HG03159 (cell line): Measurements from ENCODE around the gene TPX2.
A peak's percentile ranks its signal among the peaks of the same experiment; 100 is the strongest.

Source experiments
- ATAC-seq: cut with Tn5 transposase; IDR thresholded peaks from one replicate; pipeline ENCODE4 v1.9.1; 2021; ENCODE audit warnings: mild to moderate bottlenecking, moderate library complexity; ENCODE audit not compliant: unreplicated experiment

TPX2 gene

DNA sequence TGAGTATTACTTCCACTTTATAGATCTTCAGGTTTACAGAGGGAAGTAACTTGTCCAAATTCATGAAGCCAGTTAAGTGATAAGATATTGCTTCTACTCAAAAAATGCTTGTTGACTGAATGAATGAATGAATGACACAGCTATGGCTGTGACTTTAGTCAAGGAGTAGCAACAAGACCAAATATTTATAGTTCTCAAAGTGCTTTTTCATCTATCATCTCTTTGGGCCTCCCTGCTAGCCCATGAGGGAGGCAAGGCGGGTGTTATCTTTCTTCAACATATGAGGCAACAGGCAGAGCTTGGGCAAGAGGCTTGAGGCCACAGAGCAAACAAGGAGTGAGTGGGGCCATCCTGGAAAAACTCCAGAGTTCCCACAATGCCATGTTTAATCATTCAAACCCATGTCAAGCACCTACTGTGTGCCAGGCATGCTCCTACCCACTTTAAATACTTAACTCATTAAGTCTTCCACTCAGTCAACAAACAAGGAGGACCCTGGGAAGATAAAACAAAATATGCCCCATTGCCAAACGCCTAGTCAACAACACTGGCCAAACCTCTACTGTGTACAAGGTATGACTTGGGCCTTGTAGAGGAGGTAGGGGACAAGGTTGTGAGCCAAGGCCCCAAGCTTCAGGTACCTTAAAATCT is 32.4 kb upstream of the TPX2 start:
- ATAC-seq, result no peak

DNA sequence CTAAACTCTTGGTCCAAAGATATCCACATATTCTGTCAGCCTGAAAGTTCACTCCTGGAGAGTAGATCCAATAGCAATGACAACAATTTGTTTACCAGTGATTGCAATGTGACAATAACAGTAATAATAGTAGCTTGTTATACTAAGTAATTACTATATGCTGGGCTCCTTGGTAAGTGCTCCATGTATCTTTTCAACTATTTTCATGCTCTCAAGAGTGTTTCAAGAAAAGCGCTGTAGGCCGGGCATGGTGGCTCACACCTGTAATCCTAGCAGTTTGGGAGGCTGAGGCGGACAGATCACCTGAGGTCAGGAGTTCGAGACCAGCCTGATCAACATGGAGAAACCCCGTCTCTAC is 31.9 kb upstream of the TPX2 start:
- ATAC-seq, result no peak

GRCh38 chr20:31707994-31708735 is 30.9 kb upstream of the TPX2 start:
- no peak for ATAC-seq

DNA sequence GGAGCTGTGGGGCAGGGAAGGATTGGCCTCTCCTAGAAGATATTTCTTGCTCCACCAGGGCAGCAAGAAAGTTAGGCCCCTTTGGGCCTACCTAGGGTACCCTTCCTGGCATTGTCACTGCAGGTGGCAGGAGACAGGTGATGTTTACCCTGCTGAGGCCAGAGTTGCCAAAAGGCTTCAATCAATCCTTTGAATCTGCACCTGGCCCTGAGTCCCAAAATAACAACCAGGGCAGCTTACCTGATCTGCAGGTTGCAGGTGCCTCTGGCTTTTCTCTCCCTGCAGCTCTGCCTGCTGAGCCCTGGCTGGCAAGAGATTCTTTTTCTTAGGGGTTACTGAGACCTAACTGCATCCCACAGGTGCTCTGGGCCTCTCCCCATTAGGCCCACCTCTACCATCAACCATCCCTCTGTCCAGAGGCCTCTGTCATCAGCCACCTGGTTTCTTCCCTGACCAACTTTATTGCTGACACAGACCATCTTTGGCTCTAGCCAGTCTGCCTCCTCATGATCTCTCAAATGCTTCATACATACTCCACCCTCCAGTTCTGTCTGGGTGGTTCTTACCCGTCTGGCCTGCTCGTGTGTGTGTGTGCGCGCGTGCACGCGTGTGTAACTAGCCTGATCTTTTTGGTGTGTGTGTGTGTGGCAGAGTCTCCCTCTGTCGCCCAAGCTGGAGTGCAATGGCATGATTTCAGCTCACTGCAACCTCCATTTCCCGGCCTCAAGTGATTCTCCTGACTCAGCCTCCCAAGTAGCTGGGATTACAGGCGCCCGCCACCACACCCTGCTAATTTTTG is 30.2 kb upstream of the TPX2 start:
- ATAC-seq, result no peak

DNA sequence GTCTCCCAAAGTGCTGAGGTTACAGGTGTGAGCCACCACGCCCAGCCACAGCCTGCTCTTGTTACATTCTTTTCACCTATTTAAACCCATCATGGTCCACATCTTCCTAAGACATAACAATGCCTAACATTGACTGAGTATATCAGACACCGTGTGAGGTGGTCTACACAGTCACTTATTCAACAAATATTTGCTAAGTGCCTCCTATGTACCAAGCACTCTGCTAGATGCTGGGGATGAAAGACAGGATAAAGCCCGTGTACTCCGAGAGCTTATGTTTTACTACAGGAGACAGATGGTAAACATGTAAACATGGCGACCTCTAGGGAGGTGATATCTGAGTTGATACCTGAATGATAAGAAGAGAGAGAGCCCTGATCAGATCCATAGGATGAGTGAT is 29.2 kb upstream of the TPX2 start:
- no peak for ATAC-seq

GRCh38 chr20:31710423-31711108 is 28.5 kb upstream of the TPX2 start:
- no peak for ATAC-seq

DNA sequence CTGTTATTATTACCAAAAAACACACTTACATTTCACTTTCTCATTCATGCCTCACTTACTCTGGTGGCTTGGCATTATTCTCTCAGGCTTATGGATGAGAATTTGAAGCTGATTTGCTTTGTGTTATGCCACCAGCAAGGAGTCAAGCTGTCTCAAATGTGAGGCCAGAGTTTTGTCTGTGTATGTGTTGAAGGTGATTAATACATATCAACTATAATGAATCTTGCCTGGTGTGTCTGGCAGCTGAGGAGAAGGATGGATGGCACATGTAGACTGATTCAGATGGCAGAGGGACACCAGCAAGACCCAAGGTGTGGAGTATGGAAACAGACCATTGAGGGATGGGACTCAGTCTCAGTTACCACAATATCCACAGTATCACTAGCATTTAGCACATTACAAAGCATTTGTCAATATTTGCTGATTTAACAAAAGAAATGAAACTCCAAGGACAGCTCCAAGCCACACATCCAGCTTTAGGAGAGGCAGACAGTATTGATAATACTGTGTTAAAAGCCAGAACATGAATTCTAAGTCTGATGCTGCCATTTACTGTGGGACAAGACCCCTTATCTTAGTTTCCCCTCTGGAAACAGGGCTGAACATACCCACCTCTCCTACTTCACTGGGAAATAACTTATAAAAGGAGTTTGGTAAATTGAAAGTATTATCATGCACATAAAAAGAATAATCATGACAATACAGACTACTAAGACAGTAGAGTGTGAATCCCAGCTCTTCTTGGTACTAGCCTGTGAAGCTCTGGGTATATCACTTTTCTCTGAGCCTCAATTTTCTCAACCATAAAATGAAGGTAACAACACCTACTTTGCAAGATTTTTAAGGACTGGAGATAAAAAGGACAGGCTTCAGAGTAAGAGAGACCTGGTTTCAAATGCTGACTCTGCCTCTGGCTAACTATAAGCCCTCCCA is 27.6 kb upstream of the TPX2 start:
- no peak for ATAC-seq

DNA sequence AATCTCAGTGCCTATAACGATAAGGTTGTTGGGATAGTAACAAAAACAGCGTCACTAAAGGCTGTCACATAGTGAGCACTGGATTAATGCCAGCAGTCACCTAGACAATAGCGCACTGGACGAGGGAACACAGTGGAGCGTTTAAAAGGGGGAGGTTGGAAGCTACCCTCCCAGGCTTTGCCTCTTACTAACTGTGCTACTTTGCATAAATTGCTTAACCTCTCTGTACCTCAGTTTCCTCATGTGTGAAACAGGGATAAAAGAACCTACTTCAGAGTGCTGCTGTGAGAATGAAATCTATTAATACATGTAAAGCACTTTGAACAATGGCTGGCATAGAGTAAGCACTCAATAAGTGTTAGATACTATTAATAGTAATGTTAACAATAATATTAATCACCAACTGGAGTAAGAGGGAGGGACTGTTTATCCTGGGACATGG is 27.0 kb upstream of the TPX2 start:
- no peak for ATAC-seq

DNA sequence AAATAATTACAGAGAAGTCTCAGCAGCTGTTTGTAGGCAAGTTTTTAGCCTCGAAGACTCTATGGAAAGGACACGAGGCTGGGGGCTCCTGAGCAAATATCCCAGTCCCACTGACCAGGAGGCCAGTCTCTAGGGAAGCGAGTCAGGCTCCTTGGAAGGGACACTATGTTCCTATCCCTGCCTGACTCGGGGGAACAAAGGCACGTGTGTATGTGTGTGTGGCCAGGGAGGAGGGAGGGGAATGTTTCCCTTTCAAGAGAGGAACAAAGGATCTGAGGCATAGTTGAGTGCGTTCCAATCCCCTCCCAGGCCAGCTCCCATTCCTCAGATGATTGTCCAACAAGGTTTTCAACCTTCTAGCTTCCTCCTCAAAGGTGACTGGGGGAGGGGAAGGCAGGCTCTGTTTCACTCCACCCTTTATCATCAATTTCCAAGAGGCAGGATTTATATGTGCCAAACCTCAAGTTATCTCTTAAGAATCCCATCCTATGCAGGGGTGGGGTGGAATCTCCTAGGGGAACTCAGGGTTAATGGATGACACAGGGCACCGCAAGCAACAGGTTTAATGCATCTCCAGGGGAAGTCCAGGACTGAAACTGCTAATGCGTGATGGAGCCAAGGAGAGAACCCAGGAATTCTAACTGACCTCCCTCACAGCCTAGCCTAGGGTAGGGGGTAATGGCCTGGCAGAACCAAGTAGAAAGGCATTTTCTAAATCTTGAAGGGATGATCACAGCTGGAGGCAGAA is 26.4 kb upstream of the TPX2 start:
- ATAC-seq, result no peak

DNA sequence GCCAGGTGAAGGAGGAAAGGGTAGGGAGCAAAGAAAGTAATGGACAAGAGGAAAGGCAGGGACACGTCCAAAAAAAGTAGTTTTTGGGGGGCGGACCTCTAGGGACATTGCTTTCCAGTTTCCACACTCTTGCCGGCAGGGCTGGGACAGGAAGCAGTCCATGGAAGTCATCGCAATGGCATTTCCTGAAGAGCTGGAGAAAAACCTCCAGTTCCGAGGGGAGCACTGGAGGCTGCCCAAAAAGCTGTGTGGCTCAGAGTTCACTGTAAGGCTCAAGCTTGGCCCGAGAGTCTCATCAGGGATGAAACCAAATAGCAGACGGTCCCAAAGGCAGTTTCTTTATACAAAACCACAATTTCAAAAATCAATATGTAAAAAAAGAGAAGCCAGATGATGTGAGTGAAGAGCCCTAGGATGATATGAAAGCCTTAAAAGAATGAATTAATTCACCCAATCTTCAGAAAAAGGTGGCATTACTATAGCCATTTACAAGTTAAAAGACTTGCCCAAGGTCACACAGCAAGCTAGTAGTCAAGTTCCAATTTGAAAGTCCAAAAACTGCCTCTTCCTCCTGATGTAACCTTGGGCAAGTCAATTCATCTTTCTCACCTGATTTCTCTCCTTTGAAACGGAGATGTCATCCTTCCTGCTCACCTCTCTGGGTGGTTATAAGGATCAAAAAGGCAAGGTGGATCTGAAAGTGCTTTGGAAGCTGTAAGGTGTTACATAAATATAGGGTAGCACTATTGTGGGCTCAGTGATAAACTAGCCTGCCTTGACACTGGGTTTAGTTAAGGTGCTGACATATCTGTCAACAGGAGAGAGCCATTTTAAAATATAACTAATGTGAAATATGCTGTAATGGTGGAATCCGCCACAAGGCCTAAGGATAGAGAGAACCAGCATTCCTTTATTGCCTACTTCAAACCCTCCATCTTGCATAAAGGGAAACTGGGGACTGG is 25.5 kb upstream of the TPX2 start:
- no peak for ATAC-seq

DNA sequence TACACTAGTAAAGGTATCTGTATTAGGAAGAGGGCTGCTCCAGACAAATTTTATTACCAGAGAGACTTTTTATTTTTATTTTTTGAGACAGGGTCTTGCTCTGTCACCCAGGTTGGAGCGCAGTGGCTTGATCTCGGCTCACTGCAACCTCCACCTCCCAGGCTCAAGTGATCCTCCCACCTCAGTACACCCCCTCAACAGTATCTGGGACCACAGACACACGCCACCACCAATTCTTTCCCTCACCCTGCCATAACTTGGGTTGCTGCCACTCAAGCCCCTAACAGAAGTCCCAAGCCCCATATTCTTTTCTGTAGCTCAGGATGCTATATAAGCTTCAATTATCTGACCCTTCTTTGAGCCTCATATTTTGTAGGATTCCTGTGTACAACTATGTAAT is 23.3 kb upstream of the TPX2 start:
- no peak for ATAC-seq

- no peak for ATAC-seq
Observed at GRCh38 chr20:31716351-31716750, 22.7 kb upstream of the TPX2 start.

DNA sequence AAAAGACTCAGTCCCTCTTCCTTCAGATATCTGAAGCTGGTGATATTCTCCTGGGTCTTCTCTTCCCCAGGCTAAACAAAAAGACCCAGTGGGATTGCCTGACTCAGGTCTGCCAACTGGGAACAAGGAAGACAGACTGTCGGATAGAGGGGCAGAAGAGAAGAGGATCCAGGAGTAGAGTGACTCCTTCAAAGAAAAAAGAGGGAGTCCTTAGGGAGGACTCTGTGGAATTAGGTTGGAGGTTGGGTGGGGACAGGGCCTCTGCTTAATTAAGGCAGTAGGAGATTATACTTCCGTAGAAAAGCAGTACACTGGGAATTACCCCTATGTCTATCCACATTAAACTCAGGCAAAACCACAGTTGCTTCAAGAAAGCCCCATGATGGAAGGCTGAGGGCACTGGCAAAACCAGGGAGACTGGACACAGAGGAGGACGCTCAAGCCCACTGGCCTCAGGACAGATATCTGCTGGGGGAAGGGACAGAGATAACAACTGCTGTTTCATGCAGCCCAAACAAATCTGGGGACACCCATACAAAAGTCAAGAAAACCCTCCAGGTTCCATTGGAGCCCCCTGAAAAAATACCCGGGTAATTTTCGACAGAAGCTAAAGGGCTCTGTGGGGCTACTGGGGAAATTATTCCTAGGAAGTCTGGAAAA is 22.1 kb upstream of the TPX2 start:
- peak; percentile 7 for ATAC-seq

DNA sequence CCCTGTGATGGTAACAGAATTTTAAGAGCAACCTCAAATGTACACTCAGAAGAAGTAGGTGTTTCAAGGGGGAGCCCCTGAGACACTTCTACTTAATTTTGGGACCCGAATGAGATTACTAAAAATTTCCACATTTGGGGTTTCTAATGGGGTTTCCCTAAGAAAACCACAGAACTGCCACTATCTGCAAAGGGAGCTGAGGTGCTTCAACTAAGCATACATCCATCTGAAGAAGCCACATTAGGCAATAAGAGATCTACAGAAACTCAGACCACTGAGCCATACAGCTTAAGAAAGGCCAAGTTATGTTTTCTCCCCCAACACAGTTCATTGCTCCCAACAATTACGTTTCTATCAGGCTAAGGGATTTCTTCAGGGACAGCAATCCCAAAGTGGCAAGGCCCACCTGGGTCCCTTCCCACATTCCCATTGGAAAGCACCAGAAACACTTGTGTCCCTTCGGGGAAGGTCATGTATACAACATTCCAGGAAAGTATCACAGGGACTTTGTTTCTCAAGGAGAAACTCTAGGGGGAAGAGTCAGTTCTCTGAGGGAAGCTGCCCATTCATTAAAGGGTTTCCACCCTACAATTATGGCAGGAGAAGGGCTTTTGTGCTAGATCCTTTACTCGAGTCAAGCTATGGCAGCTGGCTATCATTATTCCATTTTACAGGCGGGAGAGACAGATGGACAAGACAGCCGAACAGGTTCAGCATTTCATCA is 21.4 kb upstream of the TPX2 start:
- ATAC-seq, result peak; percentile 41

DNA sequence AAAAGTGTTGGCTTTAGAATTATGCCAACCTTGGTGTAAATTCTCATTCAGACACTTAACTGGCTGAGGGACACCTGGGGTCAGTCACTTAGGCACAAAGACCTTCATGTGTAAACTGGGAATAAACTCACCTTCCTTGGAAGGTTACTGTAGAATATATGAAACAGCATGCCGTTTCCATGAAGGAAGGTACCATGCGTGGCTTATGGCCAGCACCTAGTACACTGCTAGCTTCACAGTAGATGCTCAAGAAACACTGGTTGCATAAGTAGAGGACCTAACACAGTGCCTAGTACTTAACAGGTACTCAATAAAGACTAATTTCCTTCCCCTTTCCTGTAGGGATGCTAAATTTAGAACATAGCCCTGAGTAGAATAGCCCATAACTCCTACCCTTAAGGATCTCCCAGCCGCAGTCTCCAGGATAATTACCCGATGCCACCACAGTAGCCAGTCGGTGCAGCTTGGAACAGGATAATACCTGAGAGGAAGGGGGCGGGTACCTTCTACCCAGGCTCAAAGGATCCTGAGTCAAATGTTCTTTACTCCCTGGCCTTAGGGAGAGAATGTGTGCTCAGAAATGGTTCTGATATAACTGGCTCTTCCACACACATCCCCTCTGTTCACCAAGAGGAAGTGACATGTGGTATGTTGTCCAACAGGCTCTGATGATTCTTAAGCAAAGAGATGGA is 20.0 kb upstream of the TPX2 start:
- no peak for ATAC-seq

DNA sequence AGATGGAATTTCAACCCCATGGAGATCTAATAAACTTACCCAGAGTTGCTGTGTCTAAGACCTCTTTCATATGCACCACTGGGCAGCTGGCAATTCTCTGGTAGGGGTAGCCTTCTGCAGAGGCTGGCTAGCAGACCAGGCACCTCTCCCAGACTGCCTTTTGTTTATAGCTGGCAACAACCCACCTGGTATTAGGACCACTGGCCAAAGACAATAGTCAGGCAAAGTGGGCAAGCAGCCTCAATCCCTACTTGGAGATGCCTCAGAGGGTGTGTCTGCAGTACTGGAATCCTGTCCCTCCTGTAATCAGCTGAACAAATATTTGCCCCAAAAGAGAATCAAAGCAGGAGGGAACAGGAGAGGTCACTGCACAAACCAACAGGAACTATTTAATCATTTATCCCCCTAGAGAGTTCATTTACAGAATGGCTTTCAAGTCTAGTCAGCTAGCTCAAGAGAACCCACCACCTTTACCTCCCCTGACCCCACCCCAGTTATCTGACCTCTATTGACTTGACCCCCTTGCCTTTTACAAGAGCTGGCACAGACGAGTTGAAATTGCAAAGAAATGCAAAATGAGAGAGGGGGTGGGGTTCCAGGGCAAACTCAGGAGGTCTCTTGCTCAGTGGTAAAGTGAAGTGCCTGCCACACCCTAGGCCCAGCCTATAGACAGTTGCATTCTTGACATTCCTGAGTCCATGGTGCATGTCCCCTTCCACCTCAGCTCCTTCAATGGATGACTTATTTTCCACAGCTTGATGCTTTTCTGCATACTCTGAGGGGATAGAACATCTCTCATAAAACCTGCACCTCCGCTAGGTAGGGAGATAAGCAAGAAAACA is 19.2 kb upstream of the TPX2 start:
- no peak for ATAC-seq
